Stomach (tissue), 9 donors: ENCODE measurements around the gene MAN2B1. TPM values are rescaled to one million over a fixed set of nuclear protein-coding genes. Genes with fewer than 3 reads are reported as not detected.
"Not testable (repeated sequence)": the region's sequence is repeated elsewhere in the genome, so short reads cannot be mapped to it uniquely, and the experiment has no call there.

ENCODE experiments used
- DNase-seq, 2 donors: peaks; one replicate each; pipeline versions ENCODE4 v3.0.0 to v3.0.0-alpha.2; 2013 to 2019
- H3K27ac ChIP-seq, 5 donors: fragments of 200-600 bp in 4 of 5; sonication (generic) in 4 of 5; one replicate each; pipeline ENCODE4 v1.5.1; 2013 to 2019; ENCODE audit warnings: mild to moderate bottlenecking in 1 of 5, moderate library complexity in 1 of 5
- H3K27me3 ChIP-seq, 3 donors: fragments of 200-600 bp; sonication (generic); one replicate each; pipeline ENCODE4 v1.5.1; 2017 to 2019; ENCODE audit warnings: mixed run types in 1 of 3
- H3K36me3 ChIP-seq, 4 donors: fragments of 200-600 bp; sonication (generic); 1 replicate in 3 of 4; 2 replicates in 1 of 4; pipeline ENCODE4 v1.5.1; 2016 to 2019
- H3K4me1 ChIP-seq, 4 donors: fragments of 200-600 bp; sonication (generic); one replicate each; pipeline ENCODE4 v1.5.1; 2016 to 2019
- H3K4me3 ChIP-seq, 4 donors: fragments of 200-600 bp; sonication (generic) in 3 of 4; one replicate each; pipeline ENCODE4 v1.5.1; 2016 to 2019; ENCODE audit warnings: mild to moderate bottlenecking in 1 of 4
- H3K9me3 ChIP-seq, 4 donors: fragments of 200-600 bp; sonication (generic); one replicate each; pipeline ENCODE4 v1.5.1; 2016 to 2019
- EP300 ChIP-seq: sonication (generic); formaldehyde crosslinking; IDR thresholded peaks from one replicate; pipeline ENCODE4 v1.6.1; 2017; ENCODE audit warnings: antibody characterized with exemption
- POLR2A ChIP-seq, 4 donors: fragments of 450-650 bp; IDR thresholded peaks; one replicate each; pipeline ENCODE4 v1.6.1; 2016; ENCODE audit warnings: antibody characterized with exemption in 4 of 4, control low read depth in 2 of 4, mild to moderate bottlenecking in 1 of 4, moderate library complexity in 1 of 4
- POLR2AphosphoS5 ChIP-seq, 3 donors: sonication (generic); formaldehyde crosslinking; IDR thresholded peaks; one replicate each; pipeline ENCODE4 v1.6.1; 2016; ENCODE audit warnings: antibody characterized with exemption in 3 of 3
- WGBS, 5 donors: extraction: QIAGEN DNeasy Blood & Tissue Kit in 3 of 5; methylation state at CpG; one replicate each; pipeline versions ENCODE4 v1.1.5 to v1.1.7; 2013 to 2018; 5-methylcytosine and 5-hydroxymethylcytosine counted together
- intact Hi-C: fragments of 100-400 bp; cut with DNase I; formaldehyde crosslinking; loops from one replicate; pipeline ENCODE4 v1.15.1; 2023; ENCODE audit warnings: low total_unique reads
- polyA plus RNA-seq, 3 donors: library from polyadenylated mRNA; stranded (reverse); fragments of 200-250 nt; gene quantifications; one replicate each; pipeline ENCODE4 v1.2.3, GENCODE V29; 2013
- total RNA-seq, 5 donors: library from RNA; depleted of rRNA; stranded (reverse); fragments of >200 nt; gene quantifications; one replicate each; pipeline versions ENCODE4 v1.1.0 to v1.2.3, GENCODE V29; 2014 to 2016
- TF ChIP-seq, protein P1 (sequence below), 7 experiments: fragments of 450-650 bp in 4 of 7; fragments of 200-600 bp in 3 of 7; sonication (generic) in 3 of 7; IDR thresholded peaks; one replicate each; pipeline ENCODE4 v1.5.1; 2016 to 2019; ENCODE audit warnings: antibody characterized with exemption in 7 of 7, control low read depth in 2 of 7, mild to moderate bottlenecking in 1 of 7
- donor health status: healthy with polysubstance abuse.
- donor health status: Bipolar disorder and iron deficiency.
- donor health status: healthy.

MAN2B1 gene
- total and polyA plus RNA-seq, 8 donors, result 20.6 to 429 (median 84.0) TPM

GRCh38 chr19:12648088-12648487, 18.5 kb downstream of the MAN2B1 start:
- H3K36me3 ChIP-seq, result peaks cover 0 to 30% (median 14%) of the 10 kb centered on the region in 4 donors
- WGBS, 5 donors, result 8 to 25% (median 19%) methylated on average over 24 to 29 of the region's 29 CpGs
- DNase-seq, result peak in 1 of 2 donors; percentile 56
- H3K27me3 ChIP-seq, result no peaks in the 10 kb centered on the region
- TF ChIP-seq, protein P1, sequence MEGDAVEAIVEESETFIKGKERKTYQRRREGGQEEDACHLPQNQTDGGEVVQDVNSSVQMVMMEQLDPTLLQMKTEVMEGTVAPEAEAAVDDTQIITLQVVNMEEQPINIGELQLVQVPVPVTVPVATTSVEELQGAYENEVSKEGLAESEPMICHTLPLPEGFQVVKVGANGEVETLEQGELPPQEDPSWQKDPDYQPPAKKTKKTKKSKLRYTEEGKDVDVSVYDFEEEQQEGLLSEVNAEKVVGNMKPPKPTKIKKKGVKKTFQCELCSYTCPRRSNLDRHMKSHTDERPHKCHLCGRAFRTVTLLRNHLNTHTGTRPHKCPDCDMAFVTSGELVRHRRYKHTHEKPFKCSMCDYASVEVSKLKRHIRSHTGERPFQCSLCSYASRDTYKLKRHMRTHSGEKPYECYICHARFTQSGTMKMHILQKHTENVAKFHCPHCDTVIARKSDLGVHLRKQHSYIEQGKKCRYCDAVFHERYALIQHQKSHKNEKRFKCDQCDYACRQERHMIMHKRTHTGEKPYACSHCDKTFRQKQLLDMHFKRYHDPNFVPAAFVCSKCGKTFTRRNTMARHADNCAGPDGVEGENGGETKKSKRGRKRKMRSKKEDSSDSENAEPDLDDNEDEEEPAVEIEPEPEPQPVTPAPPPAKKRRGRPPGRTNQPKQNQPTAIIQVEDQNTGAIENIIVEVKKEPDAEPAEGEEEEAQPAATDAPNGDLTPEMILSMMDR (IDR thresholded peaks at IDR 0.05), result peak in 1 of 7 experiments; percentile 19
- TF ChIP-seq POLR2AphosphoS5 (IDR thresholded peaks at IDR 0.05), result no peak
- intact Hi-C loops, result no loop called here
- no peak overlapping the region for H3K27ac ChIP-seq
- peaks cover 10 to 19% (median 17%) of the 10 kb centered on the region in 4 donors for H3K4me1 ChIP-seq
- H3K9me3 ChIP-seq, result no peaks in the 10 kb centered on the region
- H3K4me3 ChIP-seq, result peak overlapping the region; percentile 41 to 48 (median 44)

- peaks cover 0 to 30% (median 14%) of the 10 kb centered on the region in 4 donors for H3K36me3 ChIP-seq
- H3K9me3 ChIP-seq, result no peaks in the 10 kb centered on the region
- no peaks in the 10 kb centered on the region for H3K27me3 ChIP-seq
- WGBS, 5 donors, result 6 to 16% (median 14%) methylated on average over 24 to 31 of the region's 31 CpGs
- peaks cover 10 to 19% (median 17%) of the 10 kb centered on the region in 4 donors for H3K4me1 ChIP-seq
- H3K4me3 ChIP-seq, result peak overlapping the region; percentile 41 to 48 (median 44)
- no peak for TF ChIP-seq POLR2A (IDR thresholded peaks at IDR 0.05)
- no peak for TF ChIP-seq EP300
- TF ChIP-seq POLR2AphosphoS5 (IDR thresholded peaks at IDR 0.05), result no peak
- TF ChIP-seq, protein P1 (IDR thresholded peaks at IDR 0.05), result no peak
- intact Hi-C loops, result no loop called here
- peak; percentile 82 to 90 for DNase-seq
- H3K27ac ChIP-seq, result peak overlapping the region in 1 of 5 donors; percentile 34
Measured at GRCh38 chr19:12647490-12648071, 19.0 kb downstream of the MAN2B1 start.

DNA sequence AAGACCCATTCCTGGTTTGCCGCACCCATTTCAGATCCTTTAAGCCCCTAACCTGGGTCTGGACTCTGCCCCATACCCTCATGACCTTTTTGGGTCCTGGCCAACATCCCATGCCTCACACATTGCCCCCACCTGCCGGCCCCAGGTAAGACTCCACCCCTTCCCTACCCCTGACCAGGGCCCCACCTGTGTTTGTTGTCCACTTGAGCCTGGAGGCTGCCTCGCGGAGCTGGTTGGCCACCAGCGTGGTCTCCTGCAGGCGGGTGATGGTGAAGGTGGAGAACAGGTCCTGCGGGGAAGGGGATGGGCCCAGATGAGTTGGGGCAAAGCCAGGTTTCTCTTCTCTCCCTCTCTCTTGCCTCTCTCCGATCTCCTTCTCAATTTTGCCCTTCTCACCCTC, 19.5 kb downstream of the MAN2B1 start:
- H3K4me1 ChIP-seq, result peaks cover 10 to 19% (median 17%) of the 10 kb centered on the region in 4 donors
- H3K36me3 ChIP-seq, result peaks cover 0 to 27% (median 9%) of the 10 kb centered on the region in 4 donors
- TF ChIP-seq EP300 (no peak), POLR2A (IDR thresholded peaks at IDR 0.05) (no peak), POLR2AphosphoS5 (IDR thresholded peaks at IDR 0.05) (no peak)
- TF ChIP-seq, protein P1 (IDR thresholded peaks at IDR 0.05), result no peak
- intact Hi-C loops, result no loop called here
- H3K27ac ChIP-seq, result peak overlapping the region in 1 of 5 donors; percentile 34
- WGBS, 5 donors, result 43 to 61% (median 51%) methylated on average over 8 of the region's 8 CpGs
- H3K9me3 ChIP-seq, result no peaks in the 10 kb centered on the region
- peak overlapping the region; percentile 41 to 48 (median 44) for H3K4me3 ChIP-seq
- H3K27me3 ChIP-seq, result no peaks in the 10 kb centered on the region
- no peak for DNase-seq

DNA sequence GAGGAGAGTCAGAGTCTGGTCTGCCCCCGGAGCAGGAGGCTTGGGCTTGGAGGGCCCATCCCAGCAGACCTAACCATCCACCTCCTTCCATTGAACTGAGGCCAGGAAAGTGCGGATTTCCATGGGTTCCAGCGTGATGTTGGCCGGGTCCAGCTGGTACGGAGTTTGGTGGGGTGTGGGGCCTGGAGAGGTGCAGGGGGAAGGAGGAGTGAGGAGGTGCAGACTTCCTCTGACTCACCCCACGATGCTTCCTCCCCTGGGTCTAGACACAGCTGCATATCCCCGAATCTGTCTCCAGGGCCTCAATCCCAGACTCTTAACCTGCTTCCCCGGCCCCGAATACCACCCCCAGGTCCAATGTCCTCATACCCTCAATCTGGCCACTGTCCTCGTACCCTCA, 20.0 kb downstream of the MAN2B1 start:
- peaks cover 10 to 19% (median 17%) of the 10 kb centered on the region in 4 donors for H3K4me1 ChIP-seq
- no peak overlapping the region for H3K4me3 ChIP-seq
- TF ChIP-seq EP300 (no peak), POLR2AphosphoS5 (IDR thresholded peaks at IDR 0.05) (no peak), POLR2A (IDR thresholded peaks at IDR 0.05) (no peak)
- TF ChIP-seq, protein P1 (IDR thresholded peaks at IDR 0.05), result no peak
- no peaks in the 10 kb centered on the region for H3K9me3 ChIP-seq
- H3K36me3 ChIP-seq, result peaks cover 0 to 22% (median 4%) of the 10 kb centered on the region in 4 donors
- no peaks in the 10 kb centered on the region for H3K27me3 ChIP-seq
- 88 to 94% (median 90%) methylated on average over 10 of the region's 10 CpGs for WGBS, 5 donors
- intact Hi-C loops, result no loop called here
- no peak overlapping the region for H3K27ac ChIP-seq
- no peak for DNase-seq

DNA sequence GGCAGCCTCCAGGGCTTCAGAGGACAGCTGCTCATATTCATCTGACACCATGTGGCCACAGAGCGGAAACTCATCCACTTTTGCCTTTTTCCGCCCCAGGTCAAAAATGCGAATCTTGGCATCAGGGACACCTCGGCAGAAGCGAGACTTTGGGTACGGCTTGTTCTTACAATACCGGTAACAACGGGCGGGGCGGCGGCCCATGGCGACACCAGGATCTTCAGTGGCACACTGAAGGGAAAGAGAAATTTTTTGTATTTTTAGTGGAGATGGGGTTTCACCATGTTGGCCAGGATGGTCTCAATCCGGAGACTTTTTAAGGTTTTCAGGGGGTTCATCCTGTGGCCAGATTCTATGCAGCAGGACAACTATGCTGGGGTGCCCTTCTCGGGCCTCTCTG, 22.8 kb downstream of the MAN2B1 start:
- DNase-seq, intact Hi-C loops, H3K27me3 ChIP-seq, H3K9me3 ChIP-seq, H3K4me3 ChIP-seq, H3K27ac ChIP-seq: not testable (repeated sequence)
- 93 to 95% (median 93%) methylated on average over 14 of the region's 14 CpGs for WGBS, 5 donors
- Histone ChIP-seq H3K36me3 (peaks cover 0 to 11% (median 0%) of the 10 kb centered on the region in 4 donors), H3K4me1 (peaks cover 20 to 31% (median 27%) of the 10 kb centered on the region in 4 donors)
